Measurements from ENCODE around the gene UNC5C.

The UNC5C gene

DNA sequence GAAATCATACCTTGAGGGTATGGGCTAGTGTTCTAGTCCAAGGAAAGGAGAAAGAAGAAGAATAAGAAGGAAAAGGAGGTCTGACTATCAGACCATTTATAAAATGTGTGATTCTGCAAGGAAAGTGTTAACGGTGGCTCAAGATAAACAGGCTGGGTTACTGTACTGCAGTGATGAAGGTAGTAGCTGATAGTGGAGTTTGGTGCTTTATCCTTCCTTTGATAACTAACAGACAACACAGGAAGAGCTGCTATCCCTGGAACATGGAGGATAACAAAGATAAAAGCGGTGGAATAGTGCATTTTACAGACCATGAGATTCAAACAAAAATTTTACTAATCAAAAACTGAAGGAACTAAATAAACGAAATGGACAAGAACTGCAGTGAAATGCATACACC, 2.6 kb downstream of the UNC5C start:
- DNase-seq, result no peak

- no peak for DNase-seq
Observed at GRCh38 chr4:95545546-95545945, 3.2 kb downstream of the UNC5C start.

DNA sequence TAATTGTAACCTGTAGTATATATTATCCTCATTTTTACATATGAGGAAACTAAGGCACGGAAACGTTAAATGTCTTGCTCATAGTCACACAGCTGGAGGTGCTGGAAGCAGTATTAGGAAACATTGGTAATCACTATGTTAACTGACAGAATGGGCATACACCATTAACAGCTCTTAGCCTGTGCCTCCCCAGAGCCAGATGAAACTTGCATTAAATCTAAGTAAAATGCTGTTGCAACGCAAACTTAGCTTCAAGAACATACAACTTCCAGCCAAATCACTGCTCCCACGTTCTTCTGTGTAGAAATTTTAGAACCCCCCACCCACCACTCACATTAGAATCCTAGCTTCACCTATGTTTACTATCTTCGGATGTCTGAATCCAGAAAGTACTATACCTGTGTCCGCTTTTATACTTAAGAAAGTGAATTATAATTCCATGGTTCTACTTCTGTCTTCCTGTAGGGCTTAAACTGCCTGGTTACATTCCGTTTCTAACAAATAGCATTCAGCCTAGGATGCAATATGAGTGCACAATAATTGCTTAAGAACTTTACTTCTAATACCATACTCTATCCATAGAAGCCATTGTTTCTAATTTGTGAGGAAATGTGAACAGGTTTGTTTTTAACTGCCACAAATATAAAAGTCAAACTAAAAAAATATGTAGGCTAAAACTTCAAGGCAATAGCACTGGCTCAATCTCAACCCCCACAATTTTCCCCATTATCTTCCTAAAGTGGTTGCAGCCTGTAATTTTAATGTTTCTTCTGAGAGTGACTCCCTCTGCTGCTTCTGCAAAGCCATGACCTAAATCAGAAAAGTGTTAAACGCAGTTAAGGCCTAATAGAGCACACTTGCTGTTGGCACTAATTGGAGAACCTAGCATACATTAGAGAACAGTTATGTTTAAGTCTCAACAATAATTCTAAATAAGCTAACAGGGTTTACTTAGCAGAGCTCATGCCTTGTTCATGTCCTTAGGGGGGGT, 4.4 kb downstream of the UNC5C start:
- DNase-seq, result no peak

DNA sequence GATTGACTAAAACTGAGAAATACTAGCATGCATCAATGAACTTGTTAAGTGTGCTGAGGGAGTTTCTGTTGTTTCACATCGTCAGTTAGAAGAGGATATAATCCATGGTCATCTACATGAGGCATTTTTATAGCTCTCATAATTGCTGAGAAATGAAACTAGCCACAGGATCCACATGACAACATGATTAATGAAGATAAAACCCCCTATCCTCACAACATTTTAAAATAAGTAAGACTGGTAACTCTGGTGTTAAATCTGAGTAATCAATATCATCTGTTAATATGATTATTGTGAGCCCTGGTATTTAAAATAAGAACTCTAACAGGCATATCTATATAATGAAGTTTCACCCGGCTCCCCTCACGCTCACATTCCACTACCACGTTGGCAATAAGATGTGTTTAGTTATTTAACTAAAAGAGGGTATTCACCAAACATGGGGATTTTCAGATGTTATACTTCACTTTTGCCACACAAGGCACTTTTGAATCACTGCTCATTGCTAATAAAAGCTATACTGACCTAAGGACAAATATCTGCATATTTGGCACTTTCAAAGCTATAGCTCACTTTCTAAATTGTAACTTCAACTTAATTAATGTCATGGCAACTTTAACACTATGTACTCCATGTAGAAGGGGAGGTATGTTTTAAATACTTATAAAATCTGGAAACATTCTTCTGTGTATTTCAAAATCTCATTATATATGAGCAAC, 6.7 kb downstream of the UNC5C start:
- no peak for DNase-seq

DNA sequence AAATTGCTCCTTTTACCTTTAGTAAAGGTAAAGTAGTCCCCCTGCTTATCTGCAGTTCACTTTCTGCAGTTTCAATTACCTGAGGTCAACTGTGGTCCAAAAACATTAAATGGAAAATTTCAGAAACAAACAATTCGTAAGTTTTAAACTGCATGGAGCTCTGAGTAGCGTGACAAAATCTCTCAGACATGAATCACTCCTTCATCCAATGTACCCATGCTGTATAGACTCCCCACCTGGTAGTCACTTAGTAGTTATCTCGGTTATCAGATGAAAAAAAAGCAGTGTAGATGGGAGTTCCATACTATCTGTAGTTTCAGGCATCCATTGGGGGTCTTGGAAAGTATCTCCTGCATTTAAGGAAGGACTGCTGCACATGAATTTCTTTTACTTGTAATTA, 7.7 kb downstream of the UNC5C start:
- no peak for DNase-seq

- DNase-seq, result no peak
Observed at GRCh38 chr4:95540227-95540626, 8.5 kb downstream of the UNC5C start.

- DNase-seq, result no peak
Observed at GRCh38 chr4:95539106-95539505, 9.7 kb downstream of the UNC5C start.

- no peak for DNase-seq
Observed at GRCh38 chr4:95537863-95538488, 10.8 kb downstream of the UNC5C start.

DNA sequence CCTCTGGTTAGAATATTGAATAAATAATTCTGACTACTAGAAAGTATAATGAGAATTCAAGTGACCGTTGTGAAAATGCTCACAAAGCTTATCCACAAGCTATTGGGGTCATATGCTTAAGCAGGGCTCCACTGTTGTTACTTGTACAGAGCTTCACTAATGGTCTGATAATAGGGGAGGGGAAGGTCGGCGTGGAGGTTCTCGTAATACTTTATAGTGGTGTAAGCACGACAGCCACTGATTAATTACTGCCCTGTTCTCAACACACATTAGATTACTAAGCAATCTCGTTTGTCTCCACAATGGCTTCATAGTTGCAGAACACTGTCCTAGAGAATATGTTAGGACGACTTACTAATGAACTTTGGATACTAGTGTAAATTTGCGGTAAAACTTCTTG, 11.6 kb downstream of the UNC5C start:
- no peak for DNase-seq

- no peak for DNase-seq
Observed at GRCh38 chr4:95536650-95537049, 12.1 kb downstream of the UNC5C start.

GRCh38 chr4:95535180-95535579, 13.6 kb downstream of the UNC5C start:
- DNase-seq, result no peak

GRCh38 chr4:95534032-95534431, 14.7 kb downstream of the UNC5C start:
- no peak for DNase-seq

- DNase-seq, result no peak
Observed at GRCh38 chr4:95533254-95533653, 15.5 kb downstream of the UNC5C start.

DNA sequence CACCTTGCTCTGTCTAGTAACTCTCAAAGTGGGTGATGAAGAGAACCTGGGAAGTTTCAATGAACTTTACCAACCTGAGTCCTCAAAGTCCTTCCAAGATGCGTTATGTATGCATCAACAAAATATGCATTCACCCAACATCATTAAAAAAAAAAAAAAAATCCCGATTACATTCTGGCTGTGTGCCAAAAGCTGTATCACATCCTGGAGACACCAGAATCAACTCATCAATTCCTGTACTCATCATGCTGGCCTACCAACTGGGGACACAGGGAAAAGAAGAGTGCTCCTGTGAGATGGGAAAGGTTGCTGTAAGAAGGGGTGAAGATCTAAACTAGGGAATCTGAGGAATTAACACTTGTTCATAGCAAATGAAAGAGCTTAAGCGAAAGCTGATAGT, 16.5 kb downstream of the UNC5C start:
- no peak for DNase-seq

DNA sequence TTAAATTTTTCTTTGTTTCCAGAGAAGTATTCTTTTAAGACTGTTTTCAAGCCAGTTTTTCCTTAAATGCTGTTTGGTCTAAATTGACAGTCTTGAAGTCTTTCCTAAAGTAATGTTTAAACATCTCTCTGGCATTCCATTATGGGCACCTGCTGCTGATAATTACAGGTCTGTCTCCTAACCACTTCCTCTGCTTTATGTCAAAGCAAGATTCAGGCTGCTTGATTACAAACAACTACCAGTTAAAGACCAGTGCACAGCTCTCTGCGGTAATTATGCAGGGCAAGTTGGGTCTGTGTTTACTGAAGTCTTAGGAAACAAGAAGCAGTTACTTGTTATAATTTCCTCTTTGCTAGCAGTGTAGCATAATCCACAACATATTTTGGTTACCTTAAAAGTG, 17.6 kb downstream of the UNC5C start:
- DNase-seq, result no peak

GRCh38 chr4:95529946-95530345, 18.8 kb downstream of the UNC5C start:
- no peak for DNase-seq

- no peak for DNase-seq
Observed at GRCh38 chr4:95528388-95528948, 20.3 kb downstream of the UNC5C start.

DNA sequence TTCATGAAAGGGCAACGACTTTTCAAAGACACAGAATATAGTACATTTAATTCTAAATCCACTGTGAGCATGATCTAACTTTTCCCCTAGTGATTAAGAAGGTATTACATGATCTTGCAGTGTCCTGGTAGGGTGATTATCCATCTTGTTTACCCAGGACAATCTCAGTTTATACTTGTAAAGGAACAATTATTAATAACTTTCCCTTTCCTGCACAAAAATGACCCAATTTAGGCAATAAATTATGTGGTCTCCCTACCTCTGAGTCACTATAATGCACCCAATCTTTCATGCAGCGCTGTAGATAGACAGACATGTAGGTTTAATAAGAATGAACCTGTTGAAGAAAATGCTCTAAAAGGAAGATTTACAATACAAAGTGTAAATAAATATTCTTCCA, 22.7 kb downstream of the UNC5C start:
- DNase-seq, result no peak

DNA sequence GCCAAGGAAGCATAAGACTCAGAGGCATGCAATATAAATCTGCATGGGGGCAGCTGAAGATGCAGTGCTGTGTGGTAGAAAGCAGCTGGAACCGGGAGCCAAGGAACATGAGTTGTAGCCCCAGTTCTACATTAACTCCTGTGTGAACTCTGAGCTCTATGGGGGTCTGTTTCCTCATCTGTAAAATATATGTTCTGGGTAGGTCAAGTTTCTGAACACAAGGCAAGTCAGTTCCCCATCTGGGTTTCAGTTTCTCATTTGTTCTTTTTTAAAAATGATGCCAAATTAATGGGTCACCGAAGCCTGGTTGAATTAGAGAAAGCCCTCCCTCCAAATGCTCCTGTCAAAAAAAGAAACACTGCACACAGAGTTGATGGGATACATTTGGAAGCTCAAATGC, 24.0 kb downstream of the UNC5C start:
- DNase-seq, result no peak

- DNase-seq, result no peak
Observed at GRCh38 chr4:95524184-95524583, 24.6 kb downstream of the UNC5C start.

DNA sequence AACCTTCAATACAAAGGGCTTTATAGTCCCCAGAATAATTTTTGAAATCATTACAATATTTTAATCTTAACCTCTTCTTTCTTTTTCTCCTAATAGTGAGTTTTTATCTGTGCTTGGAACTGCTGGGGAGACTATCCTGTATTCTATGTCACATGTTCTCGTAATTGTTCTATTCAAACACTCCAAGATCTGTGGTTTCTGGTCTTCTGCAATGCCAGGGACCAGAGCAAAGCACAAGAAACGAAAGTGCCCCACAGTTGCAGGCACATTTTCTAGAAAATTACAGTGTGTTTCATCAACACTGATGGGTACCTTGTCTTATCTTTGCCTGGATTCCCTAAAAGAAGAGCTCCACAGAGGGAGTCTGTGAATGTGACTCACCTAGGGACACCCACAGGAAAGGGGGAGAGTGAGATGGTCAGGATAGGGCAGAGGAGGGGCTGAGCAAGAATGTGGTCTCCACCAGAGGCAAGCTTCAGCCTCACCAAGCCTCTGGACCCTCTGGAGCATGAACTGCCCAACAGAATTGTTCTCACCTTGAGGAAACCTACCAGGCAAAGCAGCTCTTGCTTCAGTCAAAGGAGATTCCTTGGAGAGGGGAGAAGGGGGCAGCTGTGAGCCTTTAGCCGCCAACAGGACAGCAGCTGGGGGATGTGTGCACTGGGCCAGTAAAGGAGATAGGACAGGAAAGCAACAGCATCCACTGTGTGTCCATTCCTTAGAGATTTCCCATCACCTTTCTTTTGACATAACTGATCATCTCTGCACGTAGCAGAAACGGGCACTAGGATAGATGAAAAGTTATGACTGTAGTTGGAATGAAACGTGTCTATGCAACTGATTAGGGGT, 25.9 kb downstream of the UNC5C start:
- no peak for DNase-seq

GRCh38 chr4:95517576-95518345, 31.0 kb downstream of the UNC5C start:
- DNase-seq, result no peak

All from bone marrow (tissue), 2 donors.